Activated CD8-positive, alpha-beta memory T cell treated with anti-CD3 and anti-CD28 coated beads, Interleukin-2, amount 50 U/mL, for 24 hours (primary cell): ENCODE results near the gene HOXD13.

Source experiments
- DNase-seq: peaks from one replicate; pipeline ENCODE4 v3.0.0-alpha.2; 2020; ENCODE audit errors: extremely low read depth

HOXD13 gene

GRCh38 chr2:176081376-176081836 is 11.1 kb upstream of the HOXD13 start:
- DNase-seq, result no peak

- DNase-seq, result no peak
These were observed 10.5 kb upstream of the HOXD13 start for GRCh38 chr2:176081837-176082524.

GRCh38 chr2:176082525-176082823 is 10.0 kb upstream of the HOXD13 start:
- no peak for DNase-seq

- no peak for DNase-seq
These were observed 9.4 kb upstream of the HOXD13 start for GRCh38 chr2:176082824-176083751.

- DNase-seq, result no peak
These were observed 8.7 kb upstream of the HOXD13 start, which contains the start of gene EVX2 for GRCh38 chr2:176083796-176084261. Gene EVX2 (minus strand): TSS chr2:176083962. CDS start chr2:176083776, 186 bp downstream.

GRCh38 chr2:176084611-176085119 is 7.9 kb upstream of the HOXD13 start:
- no peak for DNase-seq

- no peak for DNase-seq
These were observed 7.3 kb upstream of the HOXD13 start for GRCh38 chr2:176085120-176085788.

GRCh38 chr2:176085861-176086771 is 6.4 kb upstream of the HOXD13 start:
- DNase-seq, result no peak

GRCh38 chr2:176087330-176088047 is 5.0 kb upstream of the HOXD13 start:
- DNase-seq, result no peak

GRCh38 chr2:176088048-176088936 is 4.2 kb upstream of the HOXD13 start:
- no peak for DNase-seq

- no peak for DNase-seq
These were observed 3.3 kb upstream of the HOXD13 start for GRCh38 chr2:176088937-176089842.

- no peak for DNase-seq
These were observed 2.6 kb upstream of the HOXD13 start for GRCh38 chr2:176089843-176090395.

GRCh38 chr2:176090862-176091261 is 1.7 kb upstream of the HOXD13 start:
- DNase-seq, result no peak

GRCh38 chr2:176091329-176092258 is 927 bp upstream of the HOXD13 start:
- no peak for DNase-seq

- no peak for DNase-seq
These were observed 800 bp downstream of the HOXD13 start for GRCh38 chr2:176093145-176093897.

GRCh38 chr2:176093898-176094249 is 1.4 kb downstream of the HOXD13 start:
- DNase-seq, result no peak
